ENCODE data around the gene HMHB1.

HMHB1 gene

DNA sequence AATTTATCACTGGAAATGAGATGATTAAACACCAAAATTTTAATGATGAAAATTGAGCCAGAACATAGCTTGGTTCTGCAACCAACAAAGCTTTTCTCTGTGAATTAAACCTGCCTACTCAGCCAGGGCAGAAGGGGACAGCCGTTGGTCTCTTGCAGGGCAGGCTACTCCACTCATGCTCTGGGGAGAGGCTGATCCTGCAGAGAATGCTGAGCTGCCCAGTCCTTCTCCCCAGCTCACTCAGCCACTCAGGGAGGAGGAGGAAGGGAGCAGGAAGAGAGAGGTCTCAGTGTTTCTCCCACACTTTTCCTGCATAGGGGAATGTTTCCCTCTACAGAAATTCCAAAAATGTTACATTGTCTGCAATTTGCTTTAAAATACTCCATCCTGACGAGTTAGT is 40.4 kb upstream of the HMHB1 start:
- H3K4me1 ChIP-seq: no peaks in the 10 kb centered on the region
- TF ChIP-seq, protein P1, sequence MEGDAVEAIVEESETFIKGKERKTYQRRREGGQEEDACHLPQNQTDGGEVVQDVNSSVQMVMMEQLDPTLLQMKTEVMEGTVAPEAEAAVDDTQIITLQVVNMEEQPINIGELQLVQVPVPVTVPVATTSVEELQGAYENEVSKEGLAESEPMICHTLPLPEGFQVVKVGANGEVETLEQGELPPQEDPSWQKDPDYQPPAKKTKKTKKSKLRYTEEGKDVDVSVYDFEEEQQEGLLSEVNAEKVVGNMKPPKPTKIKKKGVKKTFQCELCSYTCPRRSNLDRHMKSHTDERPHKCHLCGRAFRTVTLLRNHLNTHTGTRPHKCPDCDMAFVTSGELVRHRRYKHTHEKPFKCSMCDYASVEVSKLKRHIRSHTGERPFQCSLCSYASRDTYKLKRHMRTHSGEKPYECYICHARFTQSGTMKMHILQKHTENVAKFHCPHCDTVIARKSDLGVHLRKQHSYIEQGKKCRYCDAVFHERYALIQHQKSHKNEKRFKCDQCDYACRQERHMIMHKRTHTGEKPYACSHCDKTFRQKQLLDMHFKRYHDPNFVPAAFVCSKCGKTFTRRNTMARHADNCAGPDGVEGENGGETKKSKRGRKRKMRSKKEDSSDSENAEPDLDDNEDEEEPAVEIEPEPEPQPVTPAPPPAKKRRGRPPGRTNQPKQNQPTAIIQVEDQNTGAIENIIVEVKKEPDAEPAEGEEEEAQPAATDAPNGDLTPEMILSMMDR (IDR thresholded peaks at IDR 0.05; ENCODE audit: low read depth, low read length): no peak
- H3K36me3 ChIP-seq: no peaks in the 10 kb centered on the region
- DNase-seq: no peak
- H3K9me3 ChIP-seq: no peaks in the 10 kb centered on the region
- no peak overlapping the region for H3K4me3 ChIP-seq (ENCODE audit: low read depth, low read length)
- H3K27me3 ChIP-seq: no peaks in the 10 kb centered on the region

GRCh38 chr5:143772621-143773020 is 39.3 kb upstream of the HMHB1 start:
- Histone ChIP-seq H3K9me3 (no peaks in the 10 kb centered on the region), H3K27me3 (no peaks in the 10 kb centered on the region), H3K4me1 (no peaks in the 10 kb centered on the region), H3K36me3 (no peaks in the 10 kb centered on the region), H3K4me3 (ENCODE audit: low read depth, low read length) (no peak overlapping the region)
- TF ChIP-seq, protein P1 (IDR thresholded peaks at IDR 0.05; ENCODE audit: low read depth, low read length): no peak
- DNase-seq: no peak

DNA sequence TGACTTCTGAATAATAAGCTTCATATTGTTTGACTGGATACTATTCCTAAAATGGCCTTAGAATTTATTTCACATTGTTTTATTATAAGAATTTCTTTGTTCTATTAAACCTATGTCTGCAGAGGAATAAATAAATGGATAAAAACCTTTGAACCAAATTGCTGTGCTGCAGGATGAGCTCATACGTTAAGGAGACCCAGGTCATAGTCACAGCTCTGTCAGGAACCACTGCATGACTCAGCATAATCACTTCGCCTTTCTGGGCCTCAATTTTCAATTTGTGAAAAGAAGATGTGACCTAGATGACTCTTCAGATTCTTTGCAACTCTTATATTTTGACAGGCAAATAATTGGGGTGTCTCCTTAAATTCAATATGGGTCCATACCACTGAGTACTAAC is 36.7 kb upstream of the HMHB1 start:
- Histone ChIP-seq H3K27me3 (no peaks in the 10 kb centered on the region), H3K9me3 (no peaks in the 10 kb centered on the region), H3K4me3 (ENCODE audit: low read depth, low read length) (no peak overlapping the region), H3K36me3 (no peaks in the 10 kb centered on the region), H3K4me1 (no peaks in the 10 kb centered on the region)
- no peak for DNase-seq
- TF ChIP-seq, protein P1 (IDR thresholded peaks at IDR 0.05; ENCODE audit: low read depth, low read length): no peak

- DNase-seq: no peak
- TF ChIP-seq, protein P1 (IDR thresholded peaks at IDR 0.05; ENCODE audit: low read depth, low read length): no peak
- H3K27me3 ChIP-seq: no peaks in the 10 kb centered on the region
- H3K4me3 ChIP-seq (ENCODE audit: low read depth, low read length): no peak overlapping the region
- no peaks in the 10 kb centered on the region for H3K9me3 ChIP-seq
- H3K36me3 ChIP-seq: no peaks in the 10 kb centered on the region
- no peaks in the 10 kb centered on the region for H3K4me1 ChIP-seq
Measured at GRCh38 chr5:143776951-143777350, 35.0 kb upstream of the HMHB1 start.

DNA sequence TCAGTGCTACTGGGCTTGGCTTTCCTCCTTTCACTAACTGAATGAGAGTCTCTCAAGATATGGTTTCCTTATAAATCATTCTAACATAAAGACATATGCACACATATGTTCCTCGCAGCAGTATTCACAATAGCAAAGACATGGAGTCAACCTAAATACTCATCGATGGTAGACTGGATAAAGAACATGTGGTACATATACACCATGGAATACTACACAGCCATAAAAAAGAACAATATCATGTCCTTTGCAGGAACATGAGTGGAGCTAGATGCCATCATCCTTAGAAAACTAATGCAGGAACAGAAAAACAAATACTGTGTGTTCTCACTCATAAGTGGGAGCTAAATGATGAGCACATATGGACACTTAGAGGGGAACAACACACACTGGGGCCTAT is 32.5 kb upstream of the HMHB1 start:
- Histone ChIP-seq H3K4me1 (no peaks in the 10 kb centered on the region), H3K4me3 (ENCODE audit: low read depth, low read length) (no peak overlapping the region), H3K36me3 (no peaks in the 10 kb centered on the region), H3K9me3 (no peaks in the 10 kb centered on the region), H3K27me3 (no peaks in the 10 kb centered on the region)
- TF ChIP-seq, protein P1 (IDR thresholded peaks at IDR 0.05; ENCODE audit: low read depth, low read length): no peak
- DNase-seq: no peak

- DNase-seq: no peak
- H3K9me3 ChIP-seq: no peaks in the 10 kb centered on the region
- no peaks in the 10 kb centered on the region for H3K36me3 ChIP-seq
- no peaks in the 10 kb centered on the region for H3K27me3 ChIP-seq
- H3K4me3 ChIP-seq (ENCODE audit: low read depth, low read length): no peak overlapping the region
- H3K4me1 ChIP-seq: no peaks in the 10 kb centered on the region
- TF ChIP-seq, protein P1 (IDR thresholded peaks at IDR 0.05; ENCODE audit: low read depth, low read length): no peak
Measured at GRCh38 chr5:143781993-143782520, 29.9 kb upstream of the HMHB1 start.

Data from BE2C (cell line).